ENCODE measurements around the gene ZNF473.

DNA sequence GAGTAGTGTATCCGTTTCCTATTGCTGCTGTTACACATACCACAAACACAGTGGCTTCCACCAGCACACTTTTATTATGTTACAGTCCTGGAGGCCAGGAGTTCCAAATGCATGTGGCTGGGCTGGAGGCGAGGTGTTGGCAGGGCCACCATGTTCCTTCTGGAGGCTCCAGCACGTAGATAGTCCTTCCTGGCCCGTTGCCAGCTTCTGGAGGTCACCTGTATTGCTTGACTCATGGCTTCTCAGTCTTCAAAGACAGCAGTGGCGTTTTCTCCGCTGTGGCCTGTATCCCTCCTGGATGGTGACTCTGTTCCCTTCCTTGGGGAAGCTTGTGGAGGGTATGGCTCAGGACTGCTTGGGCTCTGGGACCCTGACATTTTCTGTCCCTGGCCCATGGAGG lies 15.2 kb downstream of the ZNF473 start:
- TF ChIP-seq, protein P1, sequence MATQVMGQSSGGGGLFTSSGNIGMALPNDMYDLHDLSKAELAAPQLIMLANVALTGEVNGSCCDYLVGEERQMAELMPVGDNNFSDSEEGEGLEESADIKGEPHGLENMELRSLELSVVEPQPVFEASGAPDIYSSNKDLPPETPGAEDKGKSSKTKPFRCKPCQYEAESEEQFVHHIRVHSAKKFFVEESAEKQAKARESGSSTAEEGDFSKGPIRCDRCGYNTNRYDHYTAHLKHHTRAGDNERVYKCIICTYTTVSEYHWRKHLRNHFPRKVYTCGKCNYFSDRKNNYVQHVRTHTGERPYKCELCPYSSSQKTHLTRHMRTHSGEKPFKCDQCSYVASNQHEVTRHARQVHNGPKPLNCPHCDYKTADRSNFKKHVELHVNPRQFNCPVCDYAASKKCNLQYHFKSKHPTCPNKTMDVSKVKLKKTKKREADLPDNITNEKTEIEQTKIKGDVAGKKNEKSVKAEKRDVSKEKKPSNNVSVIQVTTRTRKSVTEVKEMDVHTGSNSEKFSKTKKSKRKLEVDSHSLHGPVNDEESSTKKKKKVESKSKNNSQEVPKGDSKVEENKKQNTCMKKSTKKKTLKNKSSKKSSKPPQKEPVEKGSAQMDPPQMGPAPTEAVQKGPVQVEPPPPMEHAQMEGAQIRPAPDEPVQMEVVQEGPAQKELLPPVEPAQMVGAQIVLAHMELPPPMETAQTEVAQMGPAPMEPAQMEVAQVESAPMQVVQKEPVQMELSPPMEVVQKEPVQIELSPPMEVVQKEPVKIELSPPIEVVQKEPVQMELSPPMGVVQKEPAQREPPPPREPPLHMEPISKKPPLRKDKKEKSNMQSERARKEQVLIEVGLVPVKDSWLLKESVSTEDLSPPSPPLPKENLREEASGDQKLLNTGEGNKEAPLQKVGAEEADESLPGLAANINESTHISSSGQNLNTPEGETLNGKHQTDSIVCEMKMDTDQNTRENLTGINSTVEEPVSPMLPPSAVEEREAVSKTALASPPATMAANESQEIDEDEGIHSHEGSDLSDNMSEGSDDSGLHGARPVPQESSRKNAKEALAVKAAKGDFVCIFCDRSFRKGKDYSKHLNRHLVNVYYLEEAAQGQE (IDR thresholded peaks at IDR 0.05; ENCODE audit: insufficient read depth in 1 of 2, low read depth in 2 of 2, low read length in 2 of 2) = no peak
- TF ChIP-seq TAF1 (IDR thresholded peaks at IDR 0.05; ENCODE audit: borderline replicate concordance, insufficient read depth, low read length) = no peak
- TF ChIP-seq SIN3A (IDR thresholded peaks at IDR 0.05; ENCODE audit: borderline replicate concordance, insufficient read depth, low read length) = no peak
- TF ChIP-seq POLR2AphosphoS5 (IDR thresholded peaks at IDR 0.05; ENCODE audit: low read depth, low read length) = no peak
- no peak for TF ChIP-seq FOXP2 (optimal IDR thresholded peaks at IDR 0.05; ENCODE audit: borderline replicate concordance, extremely low read depth, extremely low read length, insufficient read depth)
